ENCODE data around the gene PFN1. TPM values are rescaled to one million over a fixed set of nuclear protein-coding genes. Genes with fewer than 3 reads are reported as not detected.

PFN1 gene
- total RNA-seq (ENCODE audit: insufficient read depth, low replicate concordance) = 339 TPM

- peak; percentile 95 for DNase-seq (ENCODE audit: low spot score)
These were observed at the start of gene PFN1 for GRCh38 chr17:4948166-4948930. Gene PFN1 (minus strand): TSS chr17:4948530. CDS start chr17:4948394, 136 bp downstream.

- peak; percentile 95 for DNase-seq (ENCODE audit: low spot score)
These were observed 49.1 kb upstream of the PFN1 start, which contains the start of the genes INCA1 and KIF1C for GRCh38 chr17:4997302-4998026. Gene INCA1 (minus strand): TSS chr17:4997522. CDS start chr17:4994437, 3,085 bp downstream. Gene KIF1C (plus strand): TSS chr17:4997950. CDS start chr17:5000247, 2,297 bp downstream.

DNA sequence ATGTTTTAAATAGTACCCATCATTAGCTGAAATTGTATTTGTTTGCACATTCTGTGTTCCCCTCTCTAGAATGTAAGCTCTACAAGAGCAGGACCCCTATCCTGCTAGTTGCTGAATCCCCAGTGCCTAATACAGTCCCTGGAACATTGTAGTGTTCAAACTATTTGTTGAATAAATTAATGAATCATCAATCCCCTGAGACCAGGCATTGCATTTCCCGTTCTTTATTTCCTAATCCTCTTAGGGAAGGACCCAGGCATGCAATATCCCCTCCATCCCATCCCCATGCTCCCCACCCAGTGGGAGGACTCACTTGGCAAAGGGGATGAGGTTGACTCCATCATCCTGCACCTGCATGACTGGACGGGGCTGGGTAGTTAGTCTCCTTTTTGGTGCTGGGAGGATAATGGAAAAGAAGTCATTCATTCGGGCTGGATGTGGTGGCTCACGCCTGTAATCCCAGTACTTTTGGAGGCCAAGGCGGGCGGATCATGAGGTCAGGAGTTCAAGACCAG, 45.8 kb upstream of the PFN1 start:
- no peak for DNase-seq (ENCODE audit: low spot score)

- no peak for DNase-seq (ENCODE audit: low spot score)
These were observed 39.6 kb upstream of the PFN1 start for GRCh38 chr17:4987767-4988567.

DNA sequence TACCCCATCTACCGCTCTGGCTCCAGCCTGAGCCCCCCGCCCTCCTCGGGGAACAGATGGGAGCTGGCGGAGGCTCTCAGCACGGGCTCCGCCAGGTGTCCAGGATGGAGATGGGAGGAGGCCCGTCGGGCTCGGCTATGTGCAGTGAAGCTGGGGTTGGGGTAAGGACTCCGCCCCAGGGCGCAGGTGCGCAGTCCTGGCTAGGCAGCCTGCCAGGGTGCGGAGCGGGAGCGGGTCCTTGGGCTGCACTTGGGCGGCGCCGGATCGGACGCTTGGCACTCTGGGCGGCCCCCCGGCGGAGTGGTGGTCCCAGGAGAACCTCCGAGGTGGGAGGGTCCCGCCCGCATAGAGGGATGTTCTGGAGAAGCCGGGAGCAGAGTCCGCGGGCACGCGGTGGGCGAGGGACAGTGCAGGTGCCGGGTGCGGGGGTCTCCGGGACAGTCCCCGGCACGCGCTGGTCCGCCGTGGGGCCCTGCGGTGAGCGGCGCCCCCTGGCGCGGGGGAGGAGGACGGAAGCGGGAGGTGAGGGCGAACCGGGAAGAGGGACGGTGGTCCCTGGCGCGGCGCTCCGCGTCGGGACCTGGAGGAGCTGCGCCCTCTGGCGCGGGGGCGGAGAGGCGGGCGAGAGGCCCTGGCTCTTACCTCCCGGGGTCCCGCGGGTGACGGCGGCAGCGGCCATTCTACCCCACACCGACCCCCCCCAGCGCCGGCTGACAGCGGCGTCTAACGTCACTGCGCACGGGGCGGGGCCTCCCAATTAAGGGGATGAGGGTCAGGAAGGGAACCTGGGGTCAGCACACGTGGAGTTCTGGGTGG, 38.8 kb upstream of the PFN1 start, which contains the start of gene CAMTA2:
Gene CAMTA2, minus strand, starts transcription at position 725 of the 816 bp plus-strand sequence. CDS start 1,453 bp downstream, outside the sequence.
- DNase-seq (ENCODE audit: low spot score) = peak; percentile 88

GRCh38 chr17:4986403-4986802, 38.1 kb upstream of the PFN1 start:
- no peak for DNase-seq (ENCODE audit: low spot score)

DNA sequence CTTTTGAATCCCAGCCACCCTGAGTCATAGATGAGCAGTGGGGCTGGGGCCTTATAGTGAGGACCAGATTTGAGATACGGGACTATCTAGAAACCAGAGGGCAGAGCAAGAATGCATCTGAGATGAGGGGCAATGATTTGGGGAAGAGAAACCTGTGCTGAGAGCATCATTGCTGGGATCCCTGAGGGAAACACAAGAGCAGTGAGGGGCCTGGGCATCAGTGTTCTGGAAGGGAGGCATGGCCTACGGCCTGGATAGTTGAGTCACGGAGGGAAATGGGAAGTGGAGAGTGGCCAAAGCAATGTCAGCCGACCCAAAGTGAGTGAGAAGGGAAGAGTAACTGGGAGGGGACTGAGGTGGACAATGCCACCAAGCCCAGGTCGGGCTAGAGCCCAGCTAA, 34.0 kb upstream of the PFN1 start:
- no peak for DNase-seq (ENCODE audit: low spot score)

DNA sequence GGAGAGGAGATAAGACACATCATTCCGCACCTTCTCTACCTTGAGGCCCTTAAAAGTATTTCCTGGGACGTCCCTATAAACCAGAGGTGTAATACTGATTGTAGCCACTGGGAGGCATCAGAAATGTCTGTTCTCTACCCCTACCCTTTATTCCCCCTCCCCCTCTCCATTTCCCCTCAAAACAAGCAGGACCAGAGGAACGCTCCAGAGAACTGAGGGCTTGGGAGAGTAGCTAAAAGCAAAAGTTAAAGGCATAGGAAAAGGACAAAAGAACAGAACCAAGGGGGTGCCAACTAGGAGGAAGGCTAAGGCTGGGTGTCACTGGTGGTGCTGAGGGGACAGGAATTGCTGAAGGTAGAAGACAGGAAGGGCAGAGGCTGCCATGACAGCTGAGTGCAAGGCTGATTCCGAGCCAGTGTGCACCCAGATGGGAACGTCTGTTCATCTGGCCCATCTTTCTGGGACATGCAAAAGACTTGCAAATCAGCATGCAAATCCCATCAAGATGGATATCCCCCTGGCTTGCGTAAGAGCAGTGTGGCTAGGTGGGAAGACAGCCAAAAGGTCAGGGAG, 32.4 kb upstream of the PFN1 start:
- peak; percentile 62 for DNase-seq (ENCODE audit: low spot score)

GRCh38 chr17:4978726-4979125, 30.4 kb upstream of the PFN1 start:
- no peak for DNase-seq (ENCODE audit: low spot score)

- no peak for DNase-seq (ENCODE audit: low spot score)
These were observed 25.9 kb upstream of the PFN1 start for GRCh38 chr17:4974115-4974670.

GRCh38 chr17:4973256-4974114, 25.2 kb upstream of the PFN1 start:
- DNase-seq (ENCODE audit: low spot score) = no peak

DNA sequence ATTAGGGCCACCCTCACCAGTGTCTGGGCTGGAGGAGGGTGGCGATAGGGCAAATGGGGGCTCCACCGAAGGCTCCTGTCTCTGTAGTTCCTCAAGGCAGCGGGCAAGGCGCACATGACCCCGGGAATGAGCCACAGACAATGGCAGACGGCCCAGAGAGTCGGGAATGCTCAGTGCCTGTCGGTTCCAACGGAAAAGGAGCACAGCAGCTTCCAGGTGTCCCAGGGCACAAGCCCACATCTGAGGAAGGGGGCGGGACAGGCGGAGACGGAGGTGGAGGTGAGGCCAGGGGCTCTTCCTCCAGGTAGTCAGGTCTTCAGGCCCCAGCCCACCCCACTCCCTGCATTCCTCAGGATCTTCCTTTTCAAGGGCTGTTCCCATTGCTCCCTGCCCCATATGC, 24.4 kb upstream of the PFN1 start:
- DNase-seq (ENCODE audit: low spot score) = no peak

DNA sequence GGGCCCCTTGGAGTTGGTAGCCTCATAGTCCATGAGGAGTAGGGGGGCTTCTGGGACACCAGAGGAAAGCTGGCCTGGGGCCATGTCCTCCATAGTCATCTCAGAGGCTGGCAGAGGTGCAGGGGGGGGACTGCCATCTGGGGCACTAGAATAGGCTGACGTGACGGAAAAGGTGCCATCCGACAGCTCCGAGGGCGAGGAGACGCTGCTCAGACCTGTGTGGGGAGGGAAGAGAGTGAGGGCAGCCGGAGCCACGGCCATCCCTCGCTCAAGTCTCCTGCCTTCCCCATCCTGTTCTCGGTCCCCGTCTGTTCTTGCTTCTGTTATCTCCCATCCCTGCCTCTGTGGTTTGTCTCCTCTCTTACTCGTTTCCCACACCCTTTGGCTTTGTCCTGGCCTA, 24.0 kb upstream of the PFN1 start:
- DNase-seq (ENCODE audit: low spot score) = no peak

GRCh38 chr17:4971826-4972225, 23.5 kb upstream of the PFN1 start:
- no peak for DNase-seq (ENCODE audit: low spot score)

GRCh38 chr17:4970273-4970672, 21.9 kb upstream of the PFN1 start:
- DNase-seq (ENCODE audit: low spot score) = no peak

DNA sequence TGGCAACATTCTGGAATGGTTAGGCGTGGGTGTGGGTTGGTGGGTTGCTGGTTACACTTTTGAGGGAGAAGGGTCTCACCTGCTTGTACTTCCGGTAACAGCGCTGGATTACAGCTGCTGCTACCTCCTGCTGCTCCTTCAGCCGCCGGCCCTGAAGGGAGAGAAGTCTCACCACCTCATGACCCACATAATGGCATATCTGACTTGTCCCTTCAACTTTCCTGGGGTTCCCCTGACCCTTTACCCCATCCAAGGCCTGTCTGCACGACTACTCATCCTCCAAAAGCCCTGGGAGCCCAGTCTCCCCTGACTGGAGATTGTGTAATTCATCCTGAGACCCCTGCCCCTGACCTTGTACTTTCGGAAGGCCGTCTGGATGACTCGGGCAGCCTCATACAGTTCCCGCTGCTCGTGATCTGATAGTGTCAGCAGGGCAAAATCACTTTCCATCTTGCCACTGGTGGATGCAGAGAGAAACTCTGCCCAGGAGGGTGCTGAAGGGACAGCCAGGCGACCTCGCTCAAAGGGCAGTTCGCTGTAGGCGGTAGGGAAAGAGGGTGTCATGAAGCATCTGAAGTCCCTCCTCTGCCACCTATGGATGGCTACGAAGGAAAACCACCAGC, 21.3 kb upstream of the PFN1 start:
- DNase-seq (ENCODE audit: low spot score) = no peak

- peak; percentile 71 for DNase-seq (ENCODE audit: low spot score)
These were observed 20.8 kb upstream of the PFN1 start for GRCh38 chr17:4969047-4969550.

GRCh38 chr17:4968486-4969046, 20.2 kb upstream of the PFN1 start:
- DNase-seq (ENCODE audit: low spot score) = peak; percentile 46
